ENCODE data around the gene FOSL1. TPM values are rescaled to one million over a fixed set of nuclear protein-coding genes. Genes with fewer than 3 reads are reported as not detected.

Gene FOSL1
- total RNA-seq, 4 donors from 2014 or later: 1.5 to 15.2 (median 2.8) TPM

DNA sequence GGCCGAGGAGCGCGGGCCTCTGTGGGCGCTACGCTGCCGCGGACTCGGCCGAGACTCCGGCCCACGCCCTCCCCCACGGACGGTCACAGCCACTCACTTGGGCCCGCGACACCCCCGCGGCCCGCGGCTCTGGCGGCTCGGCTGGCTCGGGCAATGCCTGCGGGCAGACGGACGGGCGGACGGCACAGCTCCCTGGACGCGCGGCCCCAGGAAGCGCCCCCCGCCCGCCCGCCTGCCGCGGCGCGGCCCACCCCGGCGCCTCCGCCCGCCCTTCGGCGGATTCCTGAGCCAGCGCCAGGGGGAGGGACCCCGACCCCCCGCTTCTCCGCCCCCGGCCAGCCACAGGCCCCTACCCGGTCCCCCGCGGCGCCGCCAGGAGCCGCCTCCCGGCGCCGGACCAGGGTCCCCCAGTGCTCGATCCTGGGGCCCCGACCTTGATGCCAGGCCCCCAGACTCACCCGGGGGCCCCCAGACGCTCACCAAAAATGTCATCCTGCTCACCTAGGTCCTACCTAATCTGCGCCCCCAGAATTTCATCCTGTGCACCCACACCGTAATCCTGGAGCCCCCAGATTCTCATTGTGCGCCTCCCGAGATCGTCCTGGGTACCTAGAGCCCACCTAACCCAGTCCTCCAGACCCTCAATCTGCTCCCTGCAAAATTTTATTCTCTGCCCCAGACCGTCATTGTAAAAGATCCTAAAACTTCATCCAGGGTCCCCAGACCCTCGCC, 27.4 kb downstream of the FOSL1 start, which contains the start of gene EFEMP2:
Gene EFEMP2 (minus strand): TSS at position 215 of the 732 bp plus-strand sequence. CDS start 446 bp downstream, outside the sequence.
- TF ChIP-seq, protein P1, sequence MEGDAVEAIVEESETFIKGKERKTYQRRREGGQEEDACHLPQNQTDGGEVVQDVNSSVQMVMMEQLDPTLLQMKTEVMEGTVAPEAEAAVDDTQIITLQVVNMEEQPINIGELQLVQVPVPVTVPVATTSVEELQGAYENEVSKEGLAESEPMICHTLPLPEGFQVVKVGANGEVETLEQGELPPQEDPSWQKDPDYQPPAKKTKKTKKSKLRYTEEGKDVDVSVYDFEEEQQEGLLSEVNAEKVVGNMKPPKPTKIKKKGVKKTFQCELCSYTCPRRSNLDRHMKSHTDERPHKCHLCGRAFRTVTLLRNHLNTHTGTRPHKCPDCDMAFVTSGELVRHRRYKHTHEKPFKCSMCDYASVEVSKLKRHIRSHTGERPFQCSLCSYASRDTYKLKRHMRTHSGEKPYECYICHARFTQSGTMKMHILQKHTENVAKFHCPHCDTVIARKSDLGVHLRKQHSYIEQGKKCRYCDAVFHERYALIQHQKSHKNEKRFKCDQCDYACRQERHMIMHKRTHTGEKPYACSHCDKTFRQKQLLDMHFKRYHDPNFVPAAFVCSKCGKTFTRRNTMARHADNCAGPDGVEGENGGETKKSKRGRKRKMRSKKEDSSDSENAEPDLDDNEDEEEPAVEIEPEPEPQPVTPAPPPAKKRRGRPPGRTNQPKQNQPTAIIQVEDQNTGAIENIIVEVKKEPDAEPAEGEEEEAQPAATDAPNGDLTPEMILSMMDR (IDR thresholded peaks at IDR 0.05; ENCODE audit: low read depth): no peak

DNA sequence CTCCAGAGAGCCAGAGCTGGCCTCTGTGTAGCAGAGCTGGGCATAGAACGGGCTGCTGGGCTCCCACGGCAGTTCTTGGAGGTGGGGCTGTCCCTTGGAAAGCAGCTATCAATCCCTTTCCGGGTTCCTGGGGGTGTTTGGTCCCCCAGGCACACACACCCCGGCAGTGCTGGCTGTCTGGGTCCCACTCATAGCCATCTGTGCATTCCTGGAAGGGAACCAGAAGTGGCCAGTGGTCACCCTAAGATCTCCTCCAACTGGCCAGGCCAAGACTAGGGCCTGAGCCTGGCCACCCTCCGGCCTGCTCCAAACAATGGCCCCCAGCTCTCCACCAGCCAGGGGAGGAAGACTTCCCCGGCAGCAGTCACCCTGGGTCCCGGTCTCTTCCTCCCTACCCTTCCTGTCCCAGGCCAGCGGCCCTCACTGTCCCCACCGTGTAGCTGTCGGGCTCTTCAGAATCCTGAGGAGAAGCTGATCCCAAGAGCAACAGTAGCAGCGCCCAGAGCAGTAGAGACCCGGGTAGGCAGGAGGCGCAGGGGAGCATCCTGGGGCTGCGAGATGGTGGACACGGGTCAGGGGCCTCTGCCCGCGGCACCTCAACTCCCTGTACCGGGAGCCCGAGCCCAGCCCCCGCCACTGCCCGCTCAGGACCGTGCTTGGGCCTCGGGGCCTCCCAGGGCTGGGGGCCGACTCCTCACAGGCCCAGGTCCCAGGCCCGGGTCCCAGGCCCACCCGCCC, 28.2 kb downstream of the FOSL1 start:
- TF ChIP-seq, protein P1 (IDR thresholded peaks at IDR 0.05; ENCODE audit: low read depth): no peak

DNA sequence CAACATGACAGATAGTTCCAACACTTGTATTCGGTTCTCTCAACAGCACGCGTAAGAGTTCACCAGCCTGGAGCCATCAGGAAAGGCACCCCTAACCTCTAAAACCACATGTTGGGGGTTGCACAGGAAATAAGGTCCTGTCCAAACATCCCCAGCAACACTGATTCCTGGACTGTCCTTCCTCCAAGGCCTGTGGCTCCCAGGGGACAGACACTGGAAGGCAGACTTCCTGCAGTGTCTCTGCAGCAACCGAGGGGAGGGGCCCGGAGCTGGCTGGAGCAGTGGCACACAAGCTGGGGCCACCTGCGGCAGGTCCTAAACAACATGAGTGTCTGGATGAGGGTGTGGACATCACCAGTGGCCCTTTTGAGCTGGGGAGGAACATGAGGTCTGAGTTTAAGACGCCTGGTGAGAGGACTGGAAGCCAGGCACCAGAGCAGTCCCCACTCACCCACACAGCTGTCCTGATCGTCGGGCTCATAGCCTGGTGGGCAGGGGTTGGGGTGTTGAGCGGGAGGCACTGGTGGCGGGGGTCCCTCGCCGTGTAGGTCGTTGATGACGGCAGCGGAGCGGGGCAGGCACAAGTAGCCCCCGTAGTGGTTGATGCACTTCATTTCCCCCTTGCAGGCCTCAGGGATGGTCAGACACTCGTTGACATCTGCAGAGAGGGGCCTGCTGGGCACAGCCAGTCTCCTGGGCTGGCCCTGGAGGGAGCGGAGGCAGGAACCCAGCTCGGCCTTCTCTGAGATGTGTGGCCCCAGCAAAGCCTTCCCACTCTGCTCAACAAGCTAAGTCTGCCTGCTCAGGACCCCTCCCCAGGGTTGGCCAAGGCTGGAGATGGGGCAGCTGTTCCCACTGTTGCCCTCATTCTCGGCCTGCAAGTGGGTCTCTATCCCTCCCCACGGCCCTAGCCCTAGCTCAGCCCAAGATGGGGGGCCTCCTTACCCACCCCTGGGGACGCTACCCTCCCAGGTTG, 29.2 kb downstream of the FOSL1 start:
- TF ChIP-seq, protein P1 (IDR thresholded peaks at IDR 0.05; ENCODE audit: low read depth): no peak

DNA sequence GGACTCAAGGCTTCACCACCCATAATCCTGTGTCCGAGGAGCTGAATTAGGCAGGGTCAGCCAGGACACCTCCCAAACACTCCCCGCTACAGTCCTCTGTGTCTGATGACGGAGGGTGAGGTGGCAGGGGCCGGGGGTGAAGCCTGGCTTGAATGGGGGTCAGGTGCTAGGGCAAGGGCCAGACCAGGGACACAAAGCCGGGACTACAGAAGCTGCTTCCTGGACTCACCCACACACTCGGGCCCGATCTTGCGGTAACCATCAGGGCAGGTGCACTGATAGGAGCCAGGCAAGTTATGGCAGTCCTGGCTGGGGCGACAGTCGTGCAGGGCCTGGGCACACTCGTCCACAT, 29.9 kb downstream of the FOSL1 start:
- TF ChIP-seq, protein P1 (IDR thresholded peaks at IDR 0.05; ENCODE audit: low read depth): no peak

DNA sequence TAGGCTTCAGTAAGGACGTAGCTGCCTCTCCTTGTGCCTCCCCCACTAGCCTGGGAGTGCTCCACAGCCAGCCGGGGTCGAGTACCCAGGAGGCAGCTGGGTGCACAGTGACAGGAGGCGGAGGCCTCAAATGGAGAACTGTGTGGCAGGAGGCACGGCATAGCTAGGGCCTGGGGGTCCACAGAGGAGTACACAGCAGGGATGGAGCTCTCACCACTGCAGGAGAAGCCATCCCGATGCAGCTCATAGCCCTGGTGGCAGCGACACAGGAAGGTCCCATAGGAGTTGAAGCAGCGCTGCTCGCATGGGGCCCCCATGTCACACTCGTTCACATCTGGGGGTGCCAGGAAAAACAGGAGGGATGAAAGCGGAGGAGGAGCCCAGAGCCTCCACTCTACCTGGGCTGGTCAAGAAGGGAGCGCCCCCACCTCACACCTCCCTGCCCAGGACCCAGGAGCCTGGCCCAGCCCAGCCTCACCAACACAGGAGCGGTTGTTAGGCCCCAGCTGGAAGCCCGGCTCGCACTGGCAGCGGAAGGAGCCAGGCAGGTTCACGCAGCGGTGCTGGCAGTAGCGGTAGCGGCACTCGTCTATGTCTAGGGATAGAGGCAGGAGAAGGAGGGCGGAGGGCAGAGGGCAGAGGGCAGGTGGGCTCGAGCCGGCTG, 30.4 kb downstream of the FOSL1 start:
- TF ChIP-seq, protein P1 (IDR thresholded peaks at IDR 0.05; ENCODE audit: low read depth): no peak

DNA sequence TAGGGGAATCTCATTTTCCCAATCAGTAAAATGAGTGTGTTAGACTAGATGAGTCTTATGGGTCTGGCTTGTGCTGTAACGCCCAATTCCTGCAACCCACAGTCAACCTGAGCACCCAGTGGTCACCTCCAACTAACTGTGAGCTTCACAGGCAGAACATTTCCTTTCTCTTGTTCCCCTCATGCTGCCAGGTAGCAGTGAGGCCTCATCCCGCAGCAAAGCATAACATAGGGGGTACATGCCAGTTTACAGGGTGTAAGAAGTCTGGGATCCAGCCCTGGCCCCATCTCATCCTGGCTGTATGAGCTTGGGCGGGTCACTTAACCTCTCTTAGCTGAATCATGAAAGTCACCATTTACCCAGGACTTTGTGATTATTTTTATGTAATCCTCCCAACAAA, 31.3 kb downstream of the FOSL1 start:
- TF ChIP-seq, protein P1 (IDR thresholded peaks at IDR 0.05; ENCODE audit: low read depth): no peak
